ENCODE data around the gene IRX4.
A peak's percentile ranks its signal among the peaks of the same experiment; 100 is the strongest.
"Not testable (repeated sequence)": the region's sequence is repeated elsewhere in the genome, so short reads cannot be mapped to it uniquely, and the experiment has no call there.

IRX4 gene

GRCh38 chr5:1876660-1877064 lies 6.1 kb downstream of the IRX4 start:
- no peak for DNase-seq

- DNase-seq, result no peak
Observed at GRCh38 chr5:1875843-1876659, 6.7 kb downstream of the IRX4 start.

DNA sequence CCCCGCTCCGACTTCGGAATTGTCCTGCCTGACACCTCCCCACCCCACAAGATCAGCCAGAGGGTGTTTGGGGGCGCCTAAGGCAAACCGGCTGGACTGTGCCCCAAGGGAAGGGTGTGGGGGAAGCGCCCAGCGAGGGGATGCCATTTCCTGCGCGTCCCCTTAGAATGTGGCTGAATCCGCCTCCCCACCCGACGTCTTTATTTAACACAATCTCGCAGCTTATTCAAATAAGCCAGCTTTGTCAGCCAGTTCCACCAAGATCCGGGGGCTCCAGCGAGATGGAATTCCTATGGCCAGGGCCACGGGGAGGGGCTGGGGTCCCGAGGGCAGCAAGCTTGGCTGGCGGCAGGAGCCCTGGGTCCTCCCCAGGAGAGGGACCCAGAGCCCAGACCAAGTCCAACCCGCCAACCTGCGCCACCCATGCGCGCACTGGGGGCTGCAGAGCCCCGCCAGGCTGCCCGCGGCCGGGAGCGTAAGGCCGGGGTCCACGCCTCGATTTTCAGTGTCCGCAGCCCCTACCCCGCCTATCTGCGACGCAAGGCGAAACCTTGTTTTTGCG lies 7.4 kb downstream of the IRX4 start:
- DNase-seq, result no peak

DNA sequence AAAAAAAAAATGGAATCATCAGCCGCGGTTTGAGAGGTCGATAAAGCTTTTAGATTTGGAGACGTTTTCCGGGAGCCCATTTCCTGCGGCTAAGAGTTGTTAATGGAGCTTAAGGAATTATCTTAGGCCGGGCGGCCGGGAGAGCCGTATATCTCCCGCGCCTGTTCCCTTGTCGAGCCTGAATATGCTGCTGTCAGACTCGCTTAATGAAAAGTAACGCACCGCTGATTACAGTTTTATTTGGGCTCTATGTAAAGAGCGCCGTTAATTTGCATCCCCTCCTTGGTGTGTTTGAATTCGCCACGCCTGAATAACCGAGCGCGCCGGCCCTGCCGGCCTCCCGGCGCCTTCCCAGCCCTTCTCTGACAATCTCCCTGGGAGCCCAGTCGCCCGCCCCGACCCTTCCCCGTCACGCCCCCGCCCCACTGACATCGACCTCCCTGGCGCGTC lies 7.9 kb downstream of the IRX4 start:
- DNase-seq, result peak; percentile 62

- DNase-seq, result peak; percentile 75
Observed at GRCh38 chr5:1874348-1874747, 8.4 kb downstream of the IRX4 start.

GRCh38 chr5:1873243-1873959 lies 9.3 kb downstream of the IRX4 start:
- DNase-seq, result peak; percentile 6

DNA sequence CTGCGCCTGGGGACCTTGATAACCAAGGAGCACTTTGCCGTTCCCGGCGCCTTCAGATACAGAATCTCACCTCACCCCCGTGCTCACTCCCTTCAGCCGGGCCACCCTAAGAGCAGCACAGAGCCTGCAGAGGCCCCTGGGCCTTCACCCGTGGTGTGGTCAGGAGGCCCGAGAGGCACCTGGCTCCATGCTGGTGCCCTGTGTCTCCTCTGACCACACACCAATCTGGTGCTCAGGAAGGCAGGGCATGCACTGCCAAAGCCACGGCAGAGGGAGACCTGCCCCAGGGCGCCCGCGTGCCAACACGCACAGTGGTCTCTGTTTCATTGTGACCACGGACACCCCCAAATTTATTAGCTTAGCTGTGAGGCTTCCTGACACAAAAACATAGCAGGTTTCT lies 11.3 kb downstream of the IRX4 start:
- no peak for DNase-seq

DNA sequence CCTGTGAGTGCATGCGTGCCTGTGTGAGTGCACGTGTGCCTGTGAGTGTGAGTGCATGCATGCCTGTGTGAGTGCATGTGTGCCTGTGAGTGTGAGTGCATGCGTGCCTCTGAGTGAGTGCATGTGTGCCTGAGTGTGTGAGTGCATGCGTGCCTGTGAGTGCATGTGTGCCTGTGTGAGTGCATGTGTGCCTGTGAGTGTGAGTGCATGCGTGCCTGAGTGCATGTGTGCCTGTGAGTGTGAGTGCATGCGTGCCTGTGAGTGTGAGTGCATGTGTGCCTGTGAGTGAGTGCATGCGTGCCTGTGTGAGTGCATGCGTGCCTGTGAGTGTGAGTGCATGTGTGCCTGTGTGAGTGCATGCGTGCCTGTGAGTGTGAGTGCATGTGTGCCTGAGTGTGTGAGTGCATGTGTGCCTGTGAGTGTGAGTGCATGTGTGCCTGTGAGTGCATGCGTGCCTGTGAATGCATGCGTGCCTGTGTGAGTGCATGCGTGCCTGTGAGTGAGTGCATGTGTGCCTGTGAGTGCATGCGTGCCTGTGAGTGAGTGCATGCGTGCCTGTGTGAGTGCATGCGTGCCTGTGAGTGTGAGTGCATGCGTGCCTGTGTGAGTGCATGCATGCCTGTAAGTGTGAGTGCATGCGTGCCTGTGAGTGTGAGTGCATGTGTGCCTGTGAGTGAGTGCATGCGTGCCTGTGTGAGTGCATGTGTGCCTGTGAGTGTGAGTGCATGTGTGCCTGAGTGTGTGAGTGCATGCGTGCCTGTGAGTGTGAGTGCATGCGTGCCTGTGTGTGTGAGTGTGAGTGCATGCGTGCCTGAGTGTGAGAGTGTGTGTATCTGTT lies 12.1 kb downstream of the IRX4 start:
- DNase-seq, result not testable (repeated sequence)

DNA sequence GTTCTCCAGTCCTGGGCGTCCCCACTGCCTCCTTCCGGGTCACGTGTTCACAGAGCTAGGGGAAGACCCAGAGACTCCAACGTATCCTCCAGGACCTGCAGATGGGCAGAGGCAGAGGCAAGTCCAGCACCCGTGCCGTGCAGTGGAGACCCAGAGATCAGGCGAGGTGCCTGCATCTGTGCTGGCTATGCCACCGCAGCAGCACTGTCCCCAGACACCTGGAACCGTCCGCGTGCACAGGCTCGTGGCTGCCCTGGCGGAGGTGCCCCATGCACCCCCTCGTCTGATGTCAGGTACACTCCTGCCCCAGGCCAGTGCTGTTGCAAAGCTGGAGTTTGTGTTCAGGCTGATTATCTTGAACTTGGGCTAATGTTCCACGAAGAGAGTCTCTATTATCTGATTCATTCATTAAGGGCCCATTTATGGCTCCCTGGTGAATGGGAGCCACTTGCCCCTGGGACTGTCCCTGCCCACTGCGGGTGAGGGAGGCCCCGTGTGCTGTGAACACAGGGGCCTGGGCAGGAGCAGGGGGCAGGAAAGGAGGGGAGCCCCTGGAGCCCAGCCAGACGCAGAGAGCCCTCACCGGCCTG lies 13.7 kb downstream of the IRX4 start:
- no peak for DNase-seq

- no peak for DNase-seq
Observed at GRCh38 chr5:1867815-1868143, 14.9 kb downstream of the IRX4 start.

- DNase-seq, result no peak
Observed at GRCh38 chr5:1867114-1867814, 15.5 kb downstream of the IRX4 start.

DNA sequence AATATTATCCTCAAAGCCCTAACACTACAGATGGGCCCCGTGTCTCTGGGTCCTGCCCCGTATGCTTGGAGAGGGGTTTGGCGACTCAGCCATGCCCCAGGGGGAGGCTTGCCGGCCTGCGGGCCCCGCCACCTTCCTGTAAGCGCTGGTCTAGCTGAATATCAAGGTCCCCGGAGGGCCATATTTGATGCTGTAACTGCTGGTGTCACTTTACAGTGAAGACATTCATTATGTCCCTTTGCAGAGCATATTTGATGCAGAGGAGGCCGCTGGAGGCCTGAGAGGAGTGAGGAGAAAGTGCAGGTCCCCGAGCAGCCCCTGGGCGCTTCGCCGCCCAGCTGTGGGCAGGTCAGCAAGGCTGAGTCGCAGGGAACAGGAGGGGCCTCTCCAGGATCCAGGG lies 16.8 kb downstream of the IRX4 start:
- DNase-seq, result no peak

GRCh38 chr5:1865486-1865885 lies 17.2 kb downstream of the IRX4 start:
- no peak for DNase-seq

DNA sequence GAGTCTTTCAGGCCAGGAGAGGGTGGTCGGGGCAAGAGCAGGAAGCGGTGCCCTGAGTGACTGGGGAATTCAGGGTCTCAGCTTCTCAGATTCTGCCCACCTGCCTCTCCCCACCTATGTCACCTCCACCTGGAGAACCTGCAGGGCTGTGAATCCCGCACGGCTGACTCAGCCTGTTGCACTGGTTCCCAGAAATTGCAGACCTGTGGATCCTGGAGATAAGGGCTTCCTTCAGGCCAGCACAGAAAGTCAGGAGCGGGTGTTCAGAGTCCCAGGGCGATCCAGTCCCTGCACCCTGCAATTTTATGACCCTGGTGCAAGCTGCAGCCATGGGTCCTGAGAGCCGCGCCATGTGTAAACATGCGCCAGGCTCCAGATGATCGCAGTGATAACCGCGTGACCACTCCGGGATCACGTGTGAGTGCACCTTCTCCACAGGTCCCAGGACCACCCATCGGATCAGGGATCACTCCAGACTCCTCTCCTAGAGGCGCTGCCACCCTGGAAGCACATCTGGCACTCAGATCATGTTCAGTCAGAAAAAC lies 17.8 kb downstream of the IRX4 start:
- DNase-seq, result no peak

- DNase-seq, result no peak
Observed at GRCh38 chr5:1860949-1861348, 21.8 kb downstream of the IRX4 start.

DNA sequence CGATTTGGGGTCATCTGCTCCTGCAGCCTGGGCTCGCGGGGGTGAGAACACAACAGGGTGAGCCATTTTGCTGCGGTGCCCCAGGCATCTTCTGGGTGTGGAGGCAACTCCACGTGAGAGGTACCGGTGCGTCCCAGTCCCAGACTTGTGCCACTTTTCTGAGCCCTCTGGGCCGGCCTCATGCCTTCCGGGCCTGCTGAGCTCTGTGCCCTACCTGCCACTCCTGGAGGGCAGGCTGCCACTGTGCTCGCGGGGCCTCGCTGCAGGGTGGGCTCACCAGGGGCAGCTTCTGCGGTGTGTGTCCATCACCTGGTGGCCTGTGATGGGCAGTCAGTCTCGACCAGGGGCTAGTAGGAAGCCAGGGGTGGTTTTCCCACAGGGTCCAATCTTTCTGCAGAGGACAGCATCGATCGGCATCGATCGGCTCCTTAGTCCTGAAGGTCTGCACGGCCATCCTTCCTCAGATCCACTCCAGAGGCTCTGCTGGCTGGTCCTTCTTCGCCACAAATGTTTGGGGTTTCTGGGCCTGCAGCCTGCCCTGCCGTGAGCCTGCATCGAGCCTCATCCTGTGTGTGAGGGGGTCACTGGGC lies 22.6 kb downstream of the IRX4 start:
- no peak for DNase-seq

GRCh38 chr5:1859099-1859498 lies 23.6 kb downstream of the IRX4 start:
- no peak for DNase-seq

DNA sequence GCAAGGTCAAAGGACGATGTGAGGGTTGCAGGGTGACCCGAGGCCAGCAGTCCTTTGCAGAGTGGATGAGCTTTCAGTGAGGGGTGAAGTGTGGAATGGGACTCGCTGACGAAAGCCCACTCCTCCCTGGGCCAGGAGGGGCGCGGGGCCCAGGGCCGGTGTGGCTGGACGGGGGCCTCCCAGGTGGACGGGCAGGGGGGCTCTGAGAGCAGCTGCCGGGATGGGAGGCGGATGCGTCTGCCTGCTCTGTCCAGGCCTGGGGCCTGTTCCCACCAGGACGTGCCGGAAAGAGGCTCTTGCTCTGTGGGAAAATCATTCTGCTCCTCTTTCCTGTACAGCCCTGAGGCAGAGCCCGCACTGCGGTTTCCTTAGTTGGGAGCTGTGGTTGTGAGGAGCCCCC lies 24.3 kb downstream of the IRX4 start:
- no peak for DNase-seq

DNA sequence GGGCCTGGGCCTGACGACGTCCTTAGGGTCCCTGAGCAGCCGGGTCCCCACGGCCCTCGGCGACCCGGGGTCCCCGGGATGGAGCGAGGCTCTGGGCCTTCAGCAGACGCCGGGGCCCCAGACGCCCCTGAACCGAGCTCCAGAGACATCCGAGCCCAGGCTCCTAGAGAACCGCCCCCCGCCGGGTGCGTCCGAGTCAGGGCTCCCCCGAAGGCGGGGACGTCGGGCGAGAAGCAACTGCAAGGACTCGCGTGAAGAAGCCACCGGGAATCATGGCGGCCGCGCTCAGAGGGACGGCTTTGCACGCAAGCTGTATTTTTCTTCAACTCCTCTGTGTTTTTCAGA lies 25.5 kb downstream of the IRX4 start:
- no peak for DNase-seq

- DNase-seq, result no peak
Observed at GRCh38 chr5:1856596-1857255, 26.0 kb downstream of the IRX4 start.

GRCh38 chr5:1855596-1855995 lies 27.1 kb downstream of the IRX4 start:
- DNase-seq, result no peak
